Measurements from ENCODE around the gene RFK.
A peak's percentile ranks its signal among the peaks of the same experiment; 100 is the strongest.

The RFK gene

GRCh38 chr9:76412638-76413037 is 18.4 kb upstream of the RFK start:
- DNase-seq (ENCODE audit: low spot score): no peak

GRCh38 chr9:76405868-76406267 is 11.6 kb upstream of the RFK start:
- no peak for DNase-seq (ENCODE audit: low spot score)

GRCh38 chr9:76405340-76405739 is 11.1 kb upstream of the RFK start:
- no peak for DNase-seq (ENCODE audit: low spot score)

- no peak for DNase-seq (ENCODE audit: low spot score)
These were observed 10.2 kb upstream of the RFK start for GRCh38 chr9:76404401-76404800.

GRCh38 chr9:76403352-76403751 is 9.1 kb upstream of the RFK start:
- DNase-seq (ENCODE audit: low spot score): peak; percentile 48

GRCh38 chr9:76401580-76402354 is 7.5 kb upstream of the RFK start:
- no peak for DNase-seq (ENCODE audit: low spot score)

- no peak for DNase-seq (ENCODE audit: low spot score)
These were observed 7.0 kb upstream of the RFK start for GRCh38 chr9:76401176-76401575.

- no peak for DNase-seq (ENCODE audit: low spot score)
These were observed 6.4 kb upstream of the RFK start for GRCh38 chr9:76400534-76401096.

- DNase-seq (ENCODE audit: low spot score): no peak
These were observed 5.6 kb upstream of the RFK start for GRCh38 chr9:76399856-76400255.

- DNase-seq (ENCODE audit: low spot score): no peak
These were observed 2.4 kb upstream of the RFK start for GRCh38 chr9:76396597-76396996.

- DNase-seq (ENCODE audit: low spot score): no peak
These were observed 1.9 kb upstream of the RFK start for GRCh38 chr9:76396144-76396543.

GRCh38 chr9:76395381-76395780 is 1.2 kb upstream of the RFK start:
- DNase-seq (ENCODE audit: low spot score): no peak

- DNase-seq (ENCODE audit: low spot score): no peak
These were observed 680 bp upstream of the RFK start for GRCh38 chr9:76394960-76395252.

- DNase-seq (ENCODE audit: low spot score): no peak
These were observed 3.6 kb downstream of the RFK start for GRCh38 chr9:76390656-76391055.

GRCh38 chr9:76379494-76379893 is 14.7 kb downstream of the RFK start:
- DNase-seq (ENCODE audit: low spot score): no peak

GRCh38 chr9:76378367-76379073 is 15.7 kb downstream of the RFK start:
- DNase-seq (ENCODE audit: low spot score): no peak

GRCh38 chr9:76377791-76378190 is 16.4 kb downstream of the RFK start:
- no peak for DNase-seq (ENCODE audit: low spot score)

GRCh38 chr9:76374783-76375559 is 19.3 kb downstream of the RFK start:
- DNase-seq (ENCODE audit: low spot score): no peak

- DNase-seq (ENCODE audit: low spot score): no peak
These were observed 20.3 kb downstream of the RFK start for GRCh38 chr9:76373784-76374474.

- peak; percentile 76 for DNase-seq (ENCODE audit: low spot score)
These were observed 20.9 kb downstream of the RFK start for GRCh38 chr9:76373173-76373783.

- DNase-seq (ENCODE audit: low spot score): no peak
These were observed 21.9 kb downstream of the RFK start for GRCh38 chr9:76372336-76372735.

- no peak for DNase-seq (ENCODE audit: low spot score)
These were observed 22.3 kb downstream of the RFK start for GRCh38 chr9:76371901-76372300.

Data from COLO829 (cell line).